ENCODE data around the gene SNX24. TPM values are rescaled to one million over a fixed set of nuclear protein-coding genes. Genes with fewer than 3 reads are reported as not detected.

SNX24 gene
- total RNA-seq, 4 donors from 2014 or later: 2.8 to 16.5 (median 11.3) TPM

DNA sequence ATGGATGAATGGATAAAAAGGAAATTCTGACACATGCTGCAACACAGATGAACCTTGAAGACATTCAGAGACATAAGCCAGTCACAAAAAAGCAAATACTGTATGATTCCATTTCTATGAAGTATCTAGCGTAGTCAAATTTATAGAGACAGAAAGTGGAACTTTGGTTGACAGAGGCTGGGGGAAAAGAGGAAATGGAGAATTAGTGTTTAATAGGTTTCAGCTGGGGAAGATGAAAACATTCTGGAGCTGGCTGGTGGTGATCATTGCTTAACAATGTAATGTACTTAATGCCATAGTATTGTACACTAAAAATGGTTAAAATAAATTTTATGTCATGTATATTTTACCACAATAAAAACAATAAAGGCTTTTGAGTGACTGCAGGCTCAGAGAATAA, 166.9 kb downstream of the SNX24 start:
- no peak for DNase-seq
- Histone ChIP-seq H3K9me3 (no peaks in the 10 kb centered on the region), H3K27ac (no peak overlapping the region), H3K36me3 (no peaks in the 10 kb centered on the region), H3K4me3 (no peak overlapping the region), H3K27me3 (no peaks in the 10 kb centered on the region), H3K4me1 (no peaks in the 10 kb centered on the region)
- TF ChIP-seq, protein P1, sequence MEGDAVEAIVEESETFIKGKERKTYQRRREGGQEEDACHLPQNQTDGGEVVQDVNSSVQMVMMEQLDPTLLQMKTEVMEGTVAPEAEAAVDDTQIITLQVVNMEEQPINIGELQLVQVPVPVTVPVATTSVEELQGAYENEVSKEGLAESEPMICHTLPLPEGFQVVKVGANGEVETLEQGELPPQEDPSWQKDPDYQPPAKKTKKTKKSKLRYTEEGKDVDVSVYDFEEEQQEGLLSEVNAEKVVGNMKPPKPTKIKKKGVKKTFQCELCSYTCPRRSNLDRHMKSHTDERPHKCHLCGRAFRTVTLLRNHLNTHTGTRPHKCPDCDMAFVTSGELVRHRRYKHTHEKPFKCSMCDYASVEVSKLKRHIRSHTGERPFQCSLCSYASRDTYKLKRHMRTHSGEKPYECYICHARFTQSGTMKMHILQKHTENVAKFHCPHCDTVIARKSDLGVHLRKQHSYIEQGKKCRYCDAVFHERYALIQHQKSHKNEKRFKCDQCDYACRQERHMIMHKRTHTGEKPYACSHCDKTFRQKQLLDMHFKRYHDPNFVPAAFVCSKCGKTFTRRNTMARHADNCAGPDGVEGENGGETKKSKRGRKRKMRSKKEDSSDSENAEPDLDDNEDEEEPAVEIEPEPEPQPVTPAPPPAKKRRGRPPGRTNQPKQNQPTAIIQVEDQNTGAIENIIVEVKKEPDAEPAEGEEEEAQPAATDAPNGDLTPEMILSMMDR (IDR thresholded peaks at IDR 0.05): no peak
- no peak for TF ChIP-seq POLR2A (IDR thresholded peaks at IDR 0.05)
- intact Hi-C loops (cut with DNase I; ENCODE audit: low total_unique reads): no loop called here

DNA sequence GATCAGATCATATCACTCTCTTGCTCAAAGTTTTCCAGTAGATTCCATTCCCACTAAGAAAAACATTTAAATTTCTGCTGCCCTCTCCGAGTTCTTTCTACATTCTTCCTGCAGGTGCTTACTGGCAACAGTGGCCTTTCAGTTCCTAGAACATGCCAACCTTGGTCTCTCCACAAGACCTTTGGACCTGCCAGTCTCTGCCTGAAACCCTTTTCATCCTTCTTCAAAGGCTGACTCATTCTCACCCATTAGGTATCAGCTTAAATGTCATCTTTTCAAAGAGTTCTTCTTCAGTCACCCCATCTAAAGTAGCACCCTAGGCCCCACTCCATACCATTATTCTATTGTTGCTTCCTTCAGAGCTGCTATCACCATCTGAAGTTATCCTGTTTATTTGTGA, 169.3 kb downstream of the SNX24 start:
- no peak overlapping the region for H3K4me3 ChIP-seq
- H3K9me3 ChIP-seq: no peaks in the 10 kb centered on the region
- no peak for DNase-seq
- no peaks in the 10 kb centered on the region for H3K4me1 ChIP-seq
- TF ChIP-seq, protein P1 (IDR thresholded peaks at IDR 0.05): no peak
- no peak for TF ChIP-seq POLR2A (IDR thresholded peaks at IDR 0.05)
- intact Hi-C loops (cut with DNase I; ENCODE audit: low total_unique reads): no loop called here
- no peaks in the 10 kb centered on the region for H3K27me3 ChIP-seq
- H3K27ac ChIP-seq: no peak overlapping the region
- H3K36me3 ChIP-seq: no peaks in the 10 kb centered on the region

DNA sequence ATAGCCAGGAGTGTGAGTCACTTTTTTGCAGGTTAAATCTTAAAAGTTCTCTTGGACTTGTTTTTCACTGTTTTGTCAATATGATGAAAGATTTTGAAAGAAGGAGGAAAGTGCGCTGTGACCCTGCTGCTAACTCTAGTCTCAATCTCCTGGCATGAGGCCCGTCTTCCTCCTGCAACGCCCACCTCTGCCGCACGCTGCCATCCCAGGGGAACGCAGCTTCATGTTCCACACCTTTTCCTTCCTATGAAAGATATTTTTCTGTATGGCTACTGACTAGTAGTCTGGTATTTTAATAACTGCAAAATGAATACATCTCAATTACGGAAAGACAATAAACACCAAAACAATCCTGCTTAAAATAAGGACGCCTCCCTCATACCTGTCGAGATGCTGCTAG, 182.8 kb downstream of the SNX24 start:
- H3K9me3 ChIP-seq: no peaks in the 10 kb centered on the region
- no peak overlapping the region for H3K27ac ChIP-seq
- no peaks in the 10 kb centered on the region for H3K36me3 ChIP-seq
- H3K4me1 ChIP-seq: no peaks in the 10 kb centered on the region
- no peak for TF ChIP-seq POLR2A (IDR thresholded peaks at IDR 0.05)
- TF ChIP-seq, protein P1 (IDR thresholded peaks at IDR 0.05): no peak
- no peak overlapping the region for H3K4me3 ChIP-seq
- intact Hi-C loops (cut with DNase I; ENCODE audit: low total_unique reads): no loop called here
- no peaks in the 10 kb centered on the region for H3K27me3 ChIP-seq
- peak in 1 of 2 donors; percentile 26 for DNase-seq

DNA sequence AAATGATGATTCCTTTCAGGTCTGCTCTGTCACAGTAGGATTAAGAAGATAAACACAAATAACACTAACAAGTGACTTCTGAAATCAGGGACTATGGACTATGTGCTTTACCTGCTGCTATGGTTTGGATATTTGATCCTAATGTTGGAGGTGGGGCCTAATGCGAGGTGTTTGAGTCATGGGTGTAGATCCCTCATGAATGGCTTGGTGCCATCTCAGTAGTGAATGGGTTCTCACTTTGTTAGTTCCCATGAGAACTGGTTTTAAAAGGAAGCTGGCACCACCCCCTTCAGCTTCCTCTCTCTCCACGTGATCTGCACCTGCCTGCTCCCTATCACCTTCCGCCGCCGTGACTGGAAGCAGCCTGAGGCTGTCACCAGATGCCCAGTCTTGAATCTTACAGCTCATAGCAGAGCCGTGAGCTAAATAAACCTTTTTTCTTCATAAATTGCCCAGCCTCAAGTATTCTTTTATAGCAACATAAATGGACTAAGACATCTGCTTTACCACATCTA, 187.8 kb downstream of the SNX24 start:
- no peak for TF ChIP-seq POLR2A (IDR thresholded peaks at IDR 0.05)
- TF ChIP-seq, protein P1 (IDR thresholded peaks at IDR 0.05): no peak
- Histone ChIP-seq H3K9me3 (no peaks in the 10 kb centered on the region), H3K4me3 (no peak overlapping the region), H3K4me1 (no peaks in the 10 kb centered on the region), H3K27ac (no peak overlapping the region), H3K36me3 (no peaks in the 10 kb centered on the region), H3K27me3 (no peaks in the 10 kb centered on the region)
- intact Hi-C loops (cut with DNase I; ENCODE audit: low total_unique reads): no loop called here
- DNase-seq: no peak

DNA sequence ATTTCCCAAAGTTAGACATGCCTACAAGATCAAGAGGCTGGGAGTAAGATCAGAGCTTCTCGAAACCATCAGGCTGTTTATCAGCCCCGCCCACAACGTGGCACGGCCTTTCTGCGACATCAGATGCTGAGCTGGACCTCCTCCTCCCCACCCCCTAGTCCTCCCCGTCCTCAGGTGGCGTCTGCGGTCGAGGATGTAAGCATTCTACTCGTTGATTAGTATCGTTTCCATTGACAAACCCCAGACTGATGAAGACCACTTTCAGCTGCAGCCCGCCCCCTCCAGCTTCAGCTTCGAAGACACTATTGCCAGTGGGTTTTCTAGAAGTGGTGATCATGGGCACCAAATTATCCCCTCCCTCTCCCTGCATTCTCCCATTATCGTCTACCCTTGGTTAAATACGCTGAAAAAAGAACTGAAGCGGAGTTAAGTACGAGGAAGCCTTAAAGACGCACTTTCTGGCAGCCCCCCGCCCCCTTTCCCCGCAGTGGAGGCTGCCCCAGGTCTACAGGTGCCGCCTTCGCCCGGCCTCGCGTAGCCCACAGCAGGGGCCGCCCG, 190.0 kb downstream of the SNX24 start:
- DNase-seq: peak; percentile 37 to 44
- Histone ChIP-seq H3K4me3 (peak overlapping the region; percentile 73 to 84), H3K27me3 (no peaks in the 10 kb centered on the region), H3K27ac (peak overlapping the region; percentile 85 to 88), H3K9me3 (no peaks in the 10 kb centered on the region), H3K4me1 (no peaks in the 10 kb centered on the region), H3K36me3 (no peaks in the 10 kb centered on the region)
- intact Hi-C loops (cut with DNase I; ENCODE audit: low total_unique reads): no loop called here
- no peak for TF ChIP-seq POLR2A (IDR thresholded peaks at IDR 0.05)
- TF ChIP-seq, protein P1 (IDR thresholded peaks at IDR 0.05): no peak
